ENCODE data around the gene TMEM131L. TPM values are rescaled to one million over a fixed set of nuclear protein-coding genes. Genes with fewer than 3 reads are reported as not detected.

The TMEM131L gene
- polyA plus RNA-seq, 2 of the 4 experiments (the other 2 are of a cell fraction): 3.4 to 5.0 TPM

DNA sequence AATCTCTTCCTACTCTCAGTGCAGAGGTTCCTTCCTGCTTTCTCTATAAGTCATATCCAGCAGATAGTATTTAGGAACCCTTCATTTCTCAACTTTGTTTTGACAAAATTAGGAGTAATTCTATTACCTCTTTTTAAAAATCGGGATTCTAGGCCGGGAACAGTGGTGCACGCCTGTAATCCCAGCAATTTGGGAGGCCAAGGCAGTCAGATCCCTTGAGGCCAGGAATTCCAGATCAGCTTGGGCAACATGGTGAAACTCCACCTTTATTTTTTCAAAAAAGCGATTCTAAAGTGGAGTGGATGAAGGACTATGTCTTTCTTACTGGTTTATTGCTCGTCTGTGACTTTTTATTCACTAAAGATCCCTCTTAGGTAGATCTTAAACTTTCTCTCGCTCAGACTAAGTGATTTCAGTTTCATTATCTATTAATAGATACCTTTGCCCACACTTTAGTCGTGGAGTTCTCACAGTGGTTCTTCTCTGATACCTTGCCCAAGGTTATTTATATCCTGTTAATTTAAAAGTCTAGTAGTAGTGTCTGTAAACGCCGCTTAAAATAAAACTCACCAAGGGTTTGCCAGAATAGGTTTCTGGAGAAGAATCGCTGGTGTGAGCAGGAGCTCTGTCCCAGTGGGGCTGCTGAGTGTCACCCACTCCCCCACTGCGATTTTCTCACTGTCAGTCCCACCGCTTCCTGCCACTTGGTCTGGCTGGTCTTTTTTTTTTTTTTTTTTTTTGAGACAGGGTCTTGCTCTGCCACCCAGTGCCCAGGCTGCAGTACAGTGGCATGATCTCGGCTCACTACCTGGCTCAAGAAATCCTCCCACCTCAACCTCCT lies 27.0 kb upstream of the TMEM131L start:
- no peak for TF ChIP-seq HOXB13 (CRISPR knock-in tag; IDR thresholded peaks at IDR 0.05; ENCODE audit: low read depth)
- TF ChIP-seq HES2 (IDR thresholded peaks at IDR 0.05): no peak
- no peak for TF ChIP-seq EHF (CRISPR knock-in tag; IDR thresholded peaks at IDR 0.05)
- TF ChIP-seq FOXS1 (CRISPR knock-in tag; IDR thresholded peaks at IDR 0.05): no peak
- TF ChIP-seq HOXA7 (CRISPR knock-in tag; IDR thresholded peaks at IDR 0.05): no peak
- TF ChIP-seq CBX2 (IDR thresholded peaks at IDR 0.05; ENCODE audit: borderline replicate concordance, low read depth): no peak
- no peak for TF ChIP-seq RNF2 (IDR thresholded peaks at IDR 0.05; ENCODE audit: borderline replicate concordance, low read depth)
- no peak for TF ChIP-seq TFCP2L1 (CRISPR knock-in tag; IDR thresholded peaks at IDR 0.05)
- no peak for TF ChIP-seq RCOR1 (IDR thresholded peaks at IDR 0.05; ENCODE audit: low read depth, low read length)
- TF ChIP-seq POLR2A (IDR thresholded peaks at IDR 0.05; ENCODE audit: low read length): no peak
- no peak for TF ChIP-seq MAFK (IDR thresholded peaks at IDR 0.05; ENCODE audit: partially characterized antibody)
- no peak for TF ChIP-seq CEBPB (IDR thresholded peaks at IDR 0.05)
- TF ChIP-seq HDAC2 (IDR thresholded peaks at IDR 0.05): no peak
- no peak for TF ChIP-seq JUN (IDR thresholded peaks at IDR 0.05)
- TF ChIP-seq BHLHE40 (IDR thresholded peaks at IDR 0.05; ENCODE audit: low read depth, low read length): no peak
- TF ChIP-seq, protein P1, sequence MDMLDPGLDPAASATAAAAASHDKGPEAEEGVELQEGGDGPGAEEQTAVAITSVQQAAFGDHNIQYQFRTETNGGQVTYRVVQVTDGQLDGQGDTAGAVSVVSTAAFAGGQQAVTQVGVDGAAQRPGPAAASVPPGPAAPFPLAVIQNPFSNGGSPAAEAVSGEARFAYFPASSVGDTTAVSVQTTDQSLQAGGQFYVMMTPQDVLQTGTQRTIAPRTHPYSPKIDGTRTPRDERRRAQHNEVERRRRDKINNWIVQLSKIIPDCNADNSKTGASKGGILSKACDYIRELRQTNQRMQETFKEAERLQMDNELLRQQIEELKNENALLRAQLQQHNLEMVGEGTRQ (IDR thresholded peaks at IDR 0.05): no peak
- TF ChIP-seq RFX5 (IDR thresholded peaks at IDR 0.05): no peak
- TF ChIP-seq, protein P2, sequence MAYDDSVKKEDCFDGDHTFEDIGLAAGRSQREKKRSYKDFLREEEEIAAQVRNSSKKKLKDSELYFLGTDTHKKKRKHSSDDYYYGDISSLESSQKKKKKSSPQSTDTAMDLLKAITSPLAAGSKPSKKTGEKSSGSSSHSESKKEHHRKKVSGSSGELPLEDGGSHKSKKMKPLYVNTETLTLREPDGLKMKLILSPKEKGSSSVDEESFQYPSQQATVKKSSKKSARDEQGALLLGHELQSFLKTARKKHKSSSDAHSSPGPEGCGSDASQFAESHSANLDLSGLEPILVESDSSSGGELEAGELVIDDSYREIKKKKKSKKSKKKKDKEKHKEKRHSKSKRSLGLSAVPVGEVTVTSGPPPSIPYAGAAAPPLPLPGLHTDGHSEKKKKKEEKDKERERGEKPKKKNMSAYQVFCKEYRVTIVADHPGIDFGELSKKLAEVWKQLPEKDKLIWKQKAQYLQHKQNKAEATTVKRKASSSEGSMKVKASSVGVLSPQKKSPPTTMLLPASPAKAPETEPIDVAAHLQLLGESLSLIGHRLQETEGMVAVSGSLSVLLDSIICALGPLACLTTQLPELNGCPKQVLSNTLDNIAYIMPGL (CRISPR knock-in tag; IDR thresholded peaks at IDR 0.05; ENCODE audit: borderline replicate concordance): no peak

DNA sequence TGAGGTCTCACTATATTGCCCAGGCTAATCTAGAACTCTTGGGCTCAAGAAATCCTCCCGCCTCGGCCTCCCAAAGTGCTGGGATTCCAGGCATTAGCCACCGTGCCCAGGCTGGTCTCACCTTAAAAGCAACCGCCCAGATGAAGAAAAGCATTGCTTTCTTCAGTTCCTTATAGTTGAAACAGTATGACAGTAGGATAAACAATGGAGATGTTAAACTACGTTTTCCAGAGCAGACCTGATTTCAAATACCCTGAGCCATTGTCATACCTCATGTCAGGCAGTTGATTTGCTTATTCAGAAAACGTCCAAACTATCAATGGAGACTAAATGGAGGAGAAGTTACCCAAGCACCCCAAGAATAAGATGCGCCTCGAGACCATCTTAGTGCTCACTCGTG lies 26.3 kb upstream of the TMEM131L start:
- Histone ChIP-seq H3K4me3 (no peak overlapping the region), H3K27ac (no peak overlapping the region), H3K9me3 (no peaks in the 10 kb centered on the region), H3K4me1 (no peaks in the 10 kb centered on the region), H3K4me2 (no peak overlapping the region)
- CTCF ChIA-PET: no interaction called here
- ATAC-seq: no peak
- WGBS (ENCODE audit: missing lambda C conversion rate): 82% methylated on average over 9 of the region's 9 CpGs
- DNase-seq (ENCODE audit: low read depth in 1 of 2, low spot score in 1 of 2): no peak
- POLR2A ChIA-PET: no interaction called here
- no peak for FAIRE-seq
- TF ChIP-seq MAFK (IDR thresholded peaks at IDR 0.05; ENCODE audit: partially characterized antibody) (no peak), PHF8 (IDR thresholded peaks at IDR 0.05; ENCODE audit: borderline replicate concordance, low read depth) (no peak), TP53 (CRISPR knock-in tag; IDR thresholded peaks at IDR 0.05) (no peak), HDAC2 (IDR thresholded peaks at IDR 0.05) (no peak), KDM5A (IDR thresholded peaks at IDR 0.05) (no peak), FOSL2 (IDR thresholded peaks at IDR 0.05) (no peak), FOSL2 (CRISPR knock-in tag; IDR thresholded peaks at IDR 0.05) (no peak), CBX2 (IDR thresholded peaks at IDR 0.05; ENCODE audit: borderline replicate concordance, low read depth) (no peak), ESRRA (IDR thresholded peaks at IDR 0.05; ENCODE audit: borderline replicate concordance, low read length) (no peak), HEYL (CRISPR knock-in tag; IDR thresholded peaks at IDR 0.05) (no peak), RNF2 (IDR thresholded peaks at IDR 0.05; ENCODE audit: borderline replicate concordance, low read depth) (no peak), ZSCAN20 (CRISPR knock-in tag; IDR thresholded peaks at IDR 0.05) (no peak), JUNB (IDR thresholded peaks at IDR 0.05) (no peak), GATA3 (IDR thresholded peaks at IDR 0.05; ENCODE audit: borderline replicate concordance) (no peak), CHD2 (IDR thresholded peaks at IDR 0.05; ENCODE audit: low read length, partially characterized antibody) (no peak), TFCP2L1 (CRISPR knock-in tag; IDR thresholded peaks at IDR 0.05) (no peak)
- TF ChIP-seq, protein P3, sequence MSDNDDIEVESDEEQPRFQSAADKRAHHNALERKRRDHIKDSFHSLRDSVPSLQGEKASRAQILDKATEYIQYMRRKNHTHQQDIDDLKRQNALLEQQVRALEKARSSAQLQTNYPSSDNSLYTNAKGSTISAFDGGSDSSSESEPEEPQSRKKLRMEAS (IDR thresholded peaks at IDR 0.05): no peak
- TF ChIP-seq, protein P4, sequence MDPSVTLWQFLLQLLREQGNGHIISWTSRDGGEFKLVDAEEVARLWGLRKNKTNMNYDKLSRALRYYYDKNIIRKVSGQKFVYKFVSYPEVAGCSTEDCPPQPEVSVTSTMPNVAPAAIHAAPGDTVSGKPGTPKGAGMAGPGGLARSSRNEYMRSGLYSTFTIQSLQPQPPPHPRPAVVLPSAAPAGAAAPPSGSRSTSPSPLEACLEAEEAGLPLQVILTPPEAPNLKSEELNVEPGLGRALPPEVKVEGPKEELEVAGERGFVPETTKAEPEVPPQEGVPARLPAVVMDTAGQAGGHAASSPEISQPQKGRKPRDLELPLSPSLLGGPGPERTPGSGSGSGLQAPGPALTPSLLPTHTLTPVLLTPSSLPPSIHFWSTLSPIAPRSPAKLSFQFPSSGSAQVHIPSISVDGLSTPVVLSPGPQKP (IDR thresholded peaks at IDR 0.05; ENCODE audit: low read depth, low read length): no peak
- TF ChIP-seq, protein P5, sequence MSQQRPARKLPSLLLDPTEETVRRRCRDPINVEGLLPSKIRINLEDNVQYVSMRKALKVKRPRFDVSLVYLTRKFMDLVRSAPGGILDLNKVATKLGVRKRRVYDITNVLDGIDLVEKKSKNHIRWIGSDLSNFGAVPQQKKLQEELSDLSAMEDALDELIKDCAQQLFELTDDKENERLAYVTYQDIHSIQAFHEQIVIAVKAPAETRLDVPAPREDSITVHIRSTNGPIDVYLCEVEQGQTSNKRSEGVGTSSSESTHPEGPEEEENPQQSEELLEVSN (IDR thresholded peaks at IDR 0.05; ENCODE audit: borderline replicate concordance, low read depth): no peak
- TF ChIP-seq, protein P1 (IDR thresholded peaks at IDR 0.05): no peak

More for the DNA sequence above, 27.0 kb upstream of the TMEM131L start:
- FAIRE-seq (no peak), DNase-seq (ENCODE audit: low read depth in 1 of 2, low spot score in 1 of 2) (no peak), ATAC-seq (no peak)
- no peaks in the 10 kb centered on the region for H3K4me1 ChIP-seq
- ChIA-PET CTCF (interaction anchor here (0.6 kb wide), 1 partner anchor 162 kb away, joined by 3 read pairs; no protein-coding TSS in a partner anchor), POLR2A (no interaction called here)
- no peak overlapping the region for H3K4me3 ChIP-seq
- WGBS (ENCODE audit: missing lambda C conversion rate): 76% methylated on average over 13 of the region's 13 CpGs
- no peak overlapping the region for H3K4me2 ChIP-seq
- H3K9me3 ChIP-seq: no peaks in the 10 kb centered on the region
- H3K27ac ChIP-seq: no peak overlapping the region

All from A549 (cell line).